ENCODE measurements around the gene AIG1. TPM values are rescaled to one million over a fixed set of nuclear protein-coding genes. Genes with fewer than 3 reads are reported as not detected.

Gene AIG1
- total and polyA plus RNA-seq, 2 of the 13 experiments (the other 11 are each of a cell fraction or from before 2014, with no cell fraction given) = 115 to 197 TPM

DNA sequence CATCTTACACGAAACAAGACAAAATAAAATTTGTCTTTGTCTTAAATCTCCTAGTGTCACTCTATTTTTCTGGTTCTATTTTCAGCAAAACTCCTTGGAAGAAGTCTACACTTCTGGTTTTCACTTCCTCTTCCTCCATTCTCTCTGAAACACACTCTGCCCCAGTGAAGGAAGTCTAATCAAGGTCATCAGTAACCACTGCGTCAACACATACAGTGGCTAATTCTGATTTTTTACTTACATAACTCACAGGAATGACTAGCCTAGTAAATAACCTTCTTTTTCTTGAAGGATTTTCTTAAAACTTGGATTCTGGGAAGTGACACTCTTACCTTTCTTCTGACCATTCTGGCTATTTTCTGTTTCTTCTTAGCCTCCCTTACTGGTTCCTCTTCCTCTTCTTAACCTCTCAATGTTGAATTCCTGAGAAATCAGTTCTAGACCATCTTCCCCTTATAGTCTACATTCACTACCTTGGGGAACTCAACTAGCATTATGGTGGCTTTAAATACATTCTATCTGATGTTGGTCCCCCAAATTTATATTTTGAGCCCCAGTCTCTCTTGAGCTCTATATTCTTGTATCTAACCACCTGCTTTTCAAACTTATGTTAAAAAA lies 37.5 kb downstream of the AIG1 start (continued):
- no peak for TF ChIP-seq ZNF781 (CRISPR knock-in tag; IDR thresholded peaks at IDR 0.05; ENCODE audit: borderline replicate concordance, not compliant biosample characterization)
- TF ChIP-seq ZNF607 (CRISPR knock-in tag; IDR thresholded peaks at IDR 0.05; ENCODE audit: borderline replicate concordance) = no peak
- TF ChIP-seq, protein P1, sequence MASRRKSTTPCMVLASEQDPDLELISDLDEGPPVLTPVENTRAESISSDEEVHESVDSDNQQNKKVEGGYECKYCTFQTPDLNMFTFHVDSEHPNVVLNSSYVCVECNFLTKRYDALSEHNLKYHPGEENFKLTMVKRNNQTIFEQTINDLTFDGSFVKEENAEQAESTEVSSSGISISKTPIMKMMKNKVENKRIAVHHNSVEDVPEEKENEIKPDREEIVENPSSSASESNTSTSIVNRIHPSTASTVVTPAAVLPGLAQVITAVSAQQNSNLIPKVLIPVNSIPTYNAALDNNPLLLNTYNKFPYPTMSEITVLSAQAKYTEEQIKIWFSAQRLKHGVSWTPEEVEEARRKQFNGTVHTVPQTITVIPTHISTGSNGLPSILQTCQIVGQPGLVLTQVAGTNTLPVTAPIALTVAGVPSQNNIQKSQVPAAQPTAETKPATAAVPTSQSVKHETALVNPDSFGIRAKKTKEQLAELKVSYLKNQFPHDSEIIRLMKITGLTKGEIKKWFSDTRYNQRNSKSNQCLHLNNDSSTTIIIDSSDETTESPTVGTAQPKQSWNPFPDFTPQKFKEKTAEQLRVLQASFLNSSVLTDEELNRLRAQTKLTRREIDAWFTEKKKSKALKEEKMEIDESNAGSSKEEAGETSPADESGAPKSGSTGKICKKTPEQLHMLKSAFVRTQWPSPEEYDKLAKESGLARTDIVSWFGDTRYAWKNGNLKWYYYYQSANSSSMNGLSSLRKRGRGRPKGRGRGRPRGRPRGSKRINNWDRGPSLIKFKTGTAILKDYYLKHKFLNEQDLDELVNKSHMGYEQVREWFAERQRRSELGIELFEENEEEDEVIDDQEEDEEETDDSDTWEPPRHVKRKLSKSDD (CRISPR knock-in tag; IDR thresholded peaks at IDR 0.05; ENCODE audit: low read depth) = no peak
- TF ChIP-seq RFX3 (CRISPR knock-in tag; IDR thresholded peaks at IDR 0.05) = no peak
- TF ChIP-seq, protein P2, sequence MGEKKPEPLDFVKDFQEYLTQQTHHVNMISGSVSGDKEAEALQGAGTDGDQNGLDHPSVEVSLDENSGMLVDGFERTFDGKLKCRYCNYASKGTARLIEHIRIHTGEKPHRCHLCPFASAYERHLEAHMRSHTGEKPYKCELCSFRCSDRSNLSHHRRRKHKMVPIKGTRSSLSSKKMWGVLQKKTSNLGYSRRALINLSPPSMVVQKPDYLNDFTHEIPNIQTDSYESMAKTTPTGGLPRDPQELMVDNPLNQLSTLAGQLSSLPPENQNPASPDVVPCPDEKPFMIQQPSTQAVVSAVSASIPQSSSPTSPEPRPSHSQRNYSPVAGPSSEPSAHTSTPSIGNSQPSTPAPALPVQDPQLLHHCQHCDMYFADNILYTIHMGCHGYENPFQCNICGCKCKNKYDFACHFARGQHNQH (CRISPR knock-in tag; IDR thresholded peaks at IDR 0.05) = no peak
- no peak for TF ChIP-seq FOSL2 (CRISPR knock-in tag; IDR thresholded peaks at IDR 0.05)
- TF ChIP-seq ZFP62 (CRISPR knock-in tag; IDR thresholded peaks at IDR 0.05) = no peak
- no peak for TF ChIP-seq ZNF766 (CRISPR knock-in tag; IDR thresholded peaks at IDR 0.05; ENCODE audit: borderline replicate concordance)
- no peak for TF ChIP-seq CAMTA2 (CRISPR knock-in tag; IDR thresholded peaks at IDR 0.05; ENCODE audit: borderline replicate concordance)

DNA sequence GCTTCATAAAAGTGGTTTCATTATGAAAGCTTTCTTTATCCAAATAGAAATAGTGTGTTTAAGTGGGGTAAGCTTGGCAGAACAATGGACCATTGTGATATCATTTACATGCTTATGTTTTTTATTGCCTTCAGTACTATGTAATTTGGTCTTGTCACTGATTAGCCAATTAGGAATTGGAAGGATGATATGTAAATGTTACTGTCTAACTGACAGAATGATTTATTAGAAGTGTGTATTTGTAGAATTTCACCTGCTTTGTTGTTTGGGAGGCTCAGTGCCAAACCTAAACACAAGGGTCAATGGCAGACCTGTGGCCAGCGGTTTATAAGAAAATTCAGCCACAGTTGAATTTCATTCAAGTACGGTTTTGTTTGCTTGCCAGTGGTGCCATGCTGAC lies 39.0 kb downstream of the AIG1 start:
- POLR2A ChIA-PET = no interaction called here
- no peak overlapping the region for H3K4me2 ChIP-seq (ENCODE audit: low read depth, low read length)
- intact Hi-C loops (cut with micrococcal nuclease; ENCODE audit: unreplicated experiment) (no loop called here), in situ Hi-C loops (cut with HindIII; ENCODE audit: extremely low pct_ligation_motif_present, low pct_unique_long_range_greater_than_20kb) (no loop called here)
- ATAC-seq = no peak
- no peak for FAIRE-seq
- no peaks in the 10 kb centered on the region for H3K36me3 ChIP-seq (replicated peaks in 1 of 2; ENCODE audit: control insufficient read depth in 1 of 2, insufficient read depth in 2 of 2, low read length in 2 of 2)
- no peaks in the 10 kb centered on the region for H3K9me3 ChIP-seq (ENCODE audit: low read length)
- H3K4me1 ChIP-seq (ENCODE audit: insufficient read depth, low read length) = 0 out of 2 replicates have a peak, but pooled peaks cover 6% of the 10 kb centered on the region
- H3K4me3 ChIP-seq (replicated peaks in 1 of 3; ENCODE audit: insufficient read depth in 1 of 3, low read depth in 2 of 3, low read length in 3 of 3) = no peak overlapping the region
- no peak overlapping the region for H3K27ac ChIP-seq (ENCODE audit: extremely low read length, insufficient read depth, low read length)
- no peaks in the 10 kb centered on the region for H4K20me1 ChIP-seq (ENCODE audit: insufficient read depth, low read length)
- BruUV-seq (replicated peaks) = no TSS peak
- DNase-seq (ENCODE audit: low spot score) = no peak
- no peaks in the 10 kb centered on the region for H3K79me2 ChIP-seq (ENCODE audit: insufficient read depth, low read length)
- H3K9ac ChIP-seq (ENCODE audit: insufficient read depth, low read depth, low read length) = no peak overlapping the region
- H2AFZ ChIP-seq (ENCODE audit: low read length) = no peak overlapping the region
- WGBS (ENCODE audit: low lambda C conversion rate) = 92% methylated on average over 2 of the region's 2 CpGs
- CTCF ChIA-PET (ENCODE audit: low intra/inter-chr PET ratio, low total read pairs) = no interaction called here
- no peaks in the 10 kb centered on the region for H3K27me3 ChIP-seq (ENCODE audit: control insufficient read depth in 1 of 2, insufficient read depth in 2 of 2, low read length in 2 of 2)
- TF ChIP-seq DNMT3B (CRISPR knock-in tag; conservative IDR thresholded peaks at IDR 0.05) (no peak), SKI (IDR thresholded peaks at IDR 0.05; ENCODE audit: partially characterized antibody) (no peak), ZNF879 (CRISPR knock-in tag; IDR thresholded peaks at IDR 0.05) (no peak), AHR (CRISPR knock-in tag; IDR thresholded peaks at IDR 0.05) (no peak), RFX3 (CRISPR knock-in tag; IDR thresholded peaks at IDR 0.05) (no peak), ZC3H13 (CRISPR knock-in tag; IDR thresholded peaks at IDR 0.05) (no peak), ZNF724P (CRISPR knock-in tag; IDR thresholded peaks at IDR 0.05; ENCODE audit: borderline replicate concordance) (no peak), DMAP1 (CRISPR knock-in tag; IDR thresholded peaks at IDR 0.05) (no peak)
- TF ChIP-seq, protein P3, sequence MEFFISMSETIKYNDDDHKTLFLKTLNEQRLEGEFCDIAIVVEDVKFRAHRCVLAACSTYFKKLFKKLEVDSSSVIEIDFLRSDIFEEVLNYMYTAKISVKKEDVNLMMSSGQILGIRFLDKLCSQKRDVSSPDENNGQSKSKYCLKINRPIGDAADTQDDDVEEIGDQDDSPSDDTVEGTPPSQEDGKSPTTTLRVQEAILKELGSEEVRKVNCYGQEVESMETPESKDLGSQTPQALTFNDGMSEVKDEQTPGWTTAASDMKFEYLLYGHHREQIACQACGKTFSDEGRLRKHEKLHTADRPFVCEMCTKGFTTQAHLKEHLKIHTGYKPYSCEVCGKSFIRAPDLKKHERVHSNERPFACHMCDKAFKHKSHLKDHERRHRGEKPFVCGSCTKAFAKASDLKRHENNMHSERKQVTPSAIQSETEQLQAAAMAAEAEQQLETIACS (CRISPR knock-in tag; IDR thresholded peaks at IDR 0.05) = no peak
- TF ChIP-seq, protein P4, sequence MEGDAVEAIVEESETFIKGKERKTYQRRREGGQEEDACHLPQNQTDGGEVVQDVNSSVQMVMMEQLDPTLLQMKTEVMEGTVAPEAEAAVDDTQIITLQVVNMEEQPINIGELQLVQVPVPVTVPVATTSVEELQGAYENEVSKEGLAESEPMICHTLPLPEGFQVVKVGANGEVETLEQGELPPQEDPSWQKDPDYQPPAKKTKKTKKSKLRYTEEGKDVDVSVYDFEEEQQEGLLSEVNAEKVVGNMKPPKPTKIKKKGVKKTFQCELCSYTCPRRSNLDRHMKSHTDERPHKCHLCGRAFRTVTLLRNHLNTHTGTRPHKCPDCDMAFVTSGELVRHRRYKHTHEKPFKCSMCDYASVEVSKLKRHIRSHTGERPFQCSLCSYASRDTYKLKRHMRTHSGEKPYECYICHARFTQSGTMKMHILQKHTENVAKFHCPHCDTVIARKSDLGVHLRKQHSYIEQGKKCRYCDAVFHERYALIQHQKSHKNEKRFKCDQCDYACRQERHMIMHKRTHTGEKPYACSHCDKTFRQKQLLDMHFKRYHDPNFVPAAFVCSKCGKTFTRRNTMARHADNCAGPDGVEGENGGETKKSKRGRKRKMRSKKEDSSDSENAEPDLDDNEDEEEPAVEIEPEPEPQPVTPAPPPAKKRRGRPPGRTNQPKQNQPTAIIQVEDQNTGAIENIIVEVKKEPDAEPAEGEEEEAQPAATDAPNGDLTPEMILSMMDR (CRISPR knock-in tag; IDR thresholded peaks at IDR 0.05) = no peak

All from HepG2 (cell line).